GM18861 (cell line): ENCODE measurements around the gene ONECUT2.

ENCODE experiments used
- ATAC-seq: cut with Tn5 transposase; IDR thresholded peaks from one replicate; pipeline ENCODE4 v1.9.1; 2021; ENCODE audit not compliant: unreplicated experiment

Gene ONECUT2

DNA sequence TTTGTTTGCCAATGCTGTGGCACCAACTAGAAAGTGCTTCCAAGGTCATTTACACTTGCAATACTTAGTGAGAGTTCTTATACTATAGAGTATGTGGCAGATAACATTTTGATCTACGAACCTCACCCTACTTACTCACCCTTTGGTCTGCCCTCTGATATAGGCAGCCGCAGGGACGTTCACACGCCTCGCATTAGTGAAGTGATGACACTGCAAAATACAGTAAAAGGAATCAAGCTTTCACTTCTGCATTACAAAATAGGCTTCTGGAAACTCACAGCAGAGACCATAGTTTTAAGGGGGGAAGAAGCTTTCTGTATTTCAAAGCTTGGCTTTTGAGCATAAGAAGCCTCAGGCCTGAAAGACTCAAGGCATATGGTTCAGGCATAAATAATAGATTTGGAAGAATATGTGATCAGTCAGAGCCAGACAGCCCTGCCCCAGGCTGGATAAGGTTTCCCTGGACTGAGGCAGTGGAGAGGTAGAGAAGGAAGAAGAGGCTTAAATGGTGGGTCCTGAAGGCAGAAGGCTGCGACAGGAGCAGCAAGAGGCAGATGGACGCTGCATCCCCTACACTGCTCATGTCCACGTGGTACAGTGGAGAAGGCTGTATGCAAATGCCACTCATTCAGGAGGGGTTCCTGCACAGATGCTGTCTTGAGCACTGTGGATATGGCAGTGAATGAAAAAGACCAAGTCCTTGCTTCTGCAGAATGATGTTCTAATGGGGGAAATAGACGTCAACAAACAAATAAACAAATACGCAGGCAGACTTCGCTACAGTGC lies 88.2 kb downstream of the ONECUT2 start:
- peak; percentile 76 for ATAC-seq

DNA sequence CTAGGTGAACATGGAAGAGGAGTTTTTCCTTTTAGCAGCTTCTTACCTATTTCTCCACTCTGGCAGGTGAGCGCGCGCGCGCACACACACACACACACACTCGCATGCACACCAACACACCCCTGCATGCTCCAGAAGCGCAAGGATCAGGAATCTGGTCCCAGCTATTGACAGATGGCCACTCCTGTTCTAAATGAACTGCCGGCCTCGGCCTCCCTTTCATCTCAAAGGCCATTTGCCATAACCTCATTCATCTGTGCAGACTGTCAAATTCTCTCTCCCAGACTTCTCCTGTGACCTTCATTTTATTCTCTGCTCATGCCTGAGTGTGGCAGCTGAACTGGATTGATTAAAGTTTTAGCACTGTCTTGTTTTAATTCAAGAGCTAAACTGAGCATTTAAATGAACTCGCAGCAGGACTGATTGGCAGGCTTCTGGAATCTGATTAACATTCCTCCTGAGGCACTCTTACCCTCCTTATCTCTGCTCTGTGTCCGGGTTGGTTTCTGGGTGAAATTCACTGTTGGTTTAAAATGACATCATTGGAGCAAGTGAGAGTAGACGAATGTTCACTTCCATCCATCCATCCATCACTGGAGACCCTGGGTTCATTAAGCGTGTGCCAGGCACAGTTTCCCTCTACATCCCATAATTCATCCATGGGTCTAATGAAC lies 92.5 kb downstream of the ONECUT2 start:
- no peak for ATAC-seq

DNA sequence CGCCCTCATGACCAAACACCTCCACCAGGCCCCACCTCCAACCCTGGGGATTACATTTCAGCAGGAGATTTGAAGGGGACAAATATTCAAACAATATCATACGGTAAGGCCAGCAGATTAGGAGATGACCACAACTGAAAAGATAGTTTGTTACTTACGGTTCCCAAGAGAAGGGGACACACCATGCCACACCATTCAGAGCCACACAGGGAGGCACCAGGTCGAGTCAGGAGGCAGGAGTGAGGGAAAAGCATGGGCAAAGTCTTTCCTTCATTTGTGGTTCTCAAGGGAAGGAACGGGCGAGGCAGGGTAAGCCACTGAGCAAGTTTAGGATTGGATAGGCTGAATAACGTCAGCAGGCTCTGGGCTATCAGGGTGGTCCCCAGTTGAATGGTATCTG lies 94.0 kb downstream of the ONECUT2 start:
- no peak for ATAC-seq

DNA sequence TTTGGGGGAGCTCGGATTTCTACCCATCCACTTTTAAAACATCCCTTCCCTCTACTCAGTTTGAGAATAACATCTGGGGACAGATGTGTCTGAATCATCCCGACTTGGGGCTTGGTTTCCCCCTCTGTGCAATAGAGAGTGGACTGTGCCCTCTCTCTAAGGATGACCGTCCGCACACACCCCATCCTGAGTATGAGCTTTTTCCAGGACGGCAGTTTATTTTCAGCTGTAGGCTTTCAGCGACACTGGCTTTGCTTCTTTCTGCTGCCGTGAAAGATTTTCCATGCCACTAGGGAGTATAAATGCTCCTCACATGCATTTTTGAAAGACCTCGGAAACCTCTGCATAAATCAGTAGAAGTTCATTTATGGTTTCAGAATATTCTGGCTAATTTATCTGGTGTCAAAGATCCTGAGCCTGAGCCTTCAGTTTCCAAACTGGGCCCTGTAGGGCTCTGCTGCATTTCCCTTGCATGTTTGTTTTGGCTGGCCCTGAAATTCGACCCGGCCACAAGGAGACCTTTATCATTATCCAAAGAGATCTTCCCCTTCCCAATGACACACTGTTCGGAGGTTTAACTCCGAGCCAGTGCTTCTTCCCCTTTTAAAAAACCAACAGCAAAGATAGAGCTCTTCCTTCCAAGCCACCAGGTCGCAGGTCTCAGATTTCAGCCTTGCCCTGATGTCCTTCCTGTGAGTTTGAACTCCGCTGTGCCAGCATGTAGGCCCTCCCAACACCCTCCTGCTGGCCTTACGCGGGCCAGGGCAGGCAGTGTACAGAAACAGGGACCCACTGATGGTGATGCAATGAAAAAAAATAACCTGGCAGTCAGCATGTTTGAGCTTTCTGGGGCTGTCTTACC lies 98.1 kb downstream of the ONECUT2 start:
- no peak for ATAC-seq

DNA sequence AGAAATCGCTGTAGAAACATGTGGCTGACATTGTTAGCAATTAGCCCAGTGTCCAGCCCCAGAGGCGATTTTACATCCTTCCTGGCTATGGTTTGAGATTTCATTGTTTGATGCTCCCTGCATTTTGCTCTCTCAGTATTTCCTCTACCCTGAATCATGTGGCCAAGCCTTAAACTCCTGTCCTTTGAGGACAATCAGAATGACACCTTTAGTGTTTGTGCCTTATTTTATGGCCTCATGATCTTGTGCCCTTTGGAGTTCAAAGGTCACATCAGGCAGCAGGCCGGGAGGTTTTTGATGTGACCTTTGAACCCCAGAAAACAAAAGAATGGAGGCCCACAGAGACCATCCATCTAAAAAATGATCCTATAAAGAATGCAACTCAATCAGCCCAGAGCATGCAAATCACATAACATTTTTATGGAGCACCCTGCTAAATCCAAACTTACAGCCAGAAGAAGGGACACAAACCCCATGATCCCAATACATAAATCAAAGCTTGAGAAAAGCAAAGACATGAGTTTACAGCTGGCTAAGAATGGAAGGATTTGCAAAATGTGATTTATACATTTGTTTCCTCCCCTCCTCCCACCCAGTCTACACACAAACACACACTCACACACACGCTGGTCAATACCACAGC lies 98.8 kb downstream of the ONECUT2 start:
- no peak for ATAC-seq

DNA sequence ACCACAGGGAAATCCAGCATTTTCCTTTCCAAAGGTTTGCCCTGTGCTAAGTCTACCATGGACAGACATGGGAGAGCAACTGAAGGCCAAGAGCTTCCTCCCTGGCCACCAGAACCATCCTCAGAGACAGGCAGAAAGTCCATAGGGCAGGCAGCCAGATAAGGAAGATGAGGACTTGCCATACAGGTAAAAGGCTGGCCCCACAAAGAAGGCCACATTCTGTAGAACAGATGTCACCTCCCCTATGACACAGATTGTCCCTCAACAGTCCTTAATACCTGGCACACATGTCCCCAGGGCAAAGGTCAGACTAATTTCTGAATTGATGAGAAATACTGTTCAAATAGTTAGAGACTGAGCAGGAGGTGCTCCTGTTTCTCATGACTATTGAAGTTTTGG lies 99.3 kb downstream of the ONECUT2 start:
- no peak for ATAC-seq

DNA sequence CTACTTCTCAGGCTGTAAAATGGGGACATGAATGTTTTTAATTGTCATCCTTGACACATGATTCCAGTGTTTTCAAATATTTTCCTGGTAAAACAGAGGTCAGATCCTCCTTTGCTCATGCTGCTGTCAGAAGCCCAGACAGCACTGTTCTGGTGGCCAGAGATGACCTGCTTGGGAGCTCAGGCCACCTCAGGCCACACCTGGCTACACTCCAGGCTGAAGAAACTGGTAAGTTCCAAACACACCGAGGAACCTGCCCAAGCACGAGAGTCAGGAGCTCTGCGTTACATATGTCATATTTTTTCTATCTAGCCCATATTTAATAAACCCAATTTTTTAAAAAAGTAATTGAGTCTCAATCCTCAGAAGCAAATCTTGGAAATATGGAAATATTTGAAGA lies 103.4 kb downstream of the ONECUT2 start:
- ATAC-seq: no peak

DNA sequence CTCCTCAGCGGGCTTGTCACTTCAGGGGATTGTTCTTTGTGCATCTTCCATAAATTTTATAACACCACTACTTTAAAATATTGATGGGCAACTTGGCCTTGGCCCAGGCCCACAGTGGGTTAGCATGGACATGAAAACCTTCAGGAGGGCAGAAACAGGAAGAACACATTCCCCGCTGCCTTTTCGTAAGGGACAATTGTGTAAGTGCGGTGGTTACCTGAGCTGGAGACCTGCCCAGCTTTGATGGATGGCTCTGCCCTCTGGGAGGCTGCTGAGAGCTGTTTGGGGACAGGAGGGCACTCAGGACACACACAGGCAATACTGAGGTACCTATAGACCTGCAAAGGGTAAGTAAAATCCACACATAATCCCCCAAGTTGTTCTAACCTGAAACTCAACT lies 104.5 kb downstream of the ONECUT2 start:
- ATAC-seq: no peak
